ENCODE measurements around the gene CELF1.

The CELF1 gene

GRCh38 chr11:47586098-47586855 is 33.3 kb upstream of the CELF1 start, which contains the start of gene FAM180B:
TSS of gene FAM180B (plus strand) at chr11:47586678. CDS start at chr11:47586769, 91 bp downstream.
- no peak for TF ChIP-seq CTCF (IDR thresholded peaks at IDR 0.05)

GRCh38 chr11:47583844-47584243 is 30.9 kb upstream of the CELF1 start:
- TF ChIP-seq CTCF (IDR thresholded peaks at IDR 0.05), result no peak

GRCh38 chr11:47578524-47579494 is 25.9 kb upstream of the CELF1 start, which contains the start of the genes KBTBD4 and NDUFS3:
TSS of gene KBTBD4 (minus strand) at chr11:47578970. CDS start at chr11:47578951, 19 bp downstream.
TSS of gene NDUFS3 (plus strand) at chr11:47579074. CDS start at chr11:47579092, 18 bp downstream.
- TF ChIP-seq CTCF (IDR thresholded peaks at IDR 0.05), result no peak

GRCh38 chr11:47577460-47578041 is 24.6 kb upstream of the CELF1 start:
- no peak for TF ChIP-seq CTCF (IDR thresholded peaks at IDR 0.05)

- TF ChIP-seq CTCF (IDR thresholded peaks at IDR 0.05), result no peak
These were observed 20.4 kb upstream of the CELF1 start for GRCh38 chr11:47573321-47573720.

- no peak for TF ChIP-seq CTCF (IDR thresholded peaks at IDR 0.05)
These were observed 19.9 kb upstream of the CELF1 start for GRCh38 chr11:47572715-47573255.

- no peak for TF ChIP-seq CTCF (IDR thresholded peaks at IDR 0.05)
These were observed 19.0 kb upstream of the CELF1 start for GRCh38 chr11:47571895-47572294.

Data from LNCAP (cell line).